ENCODE measurements around the gene GALT.

Gene GALT

GRCh38 chr9:34693560-34693959 lies 47.1 kb downstream of the GALT start:
- Histone ChIP-seq H3K4me1 (ENCODE audit: low read length) (no peaks in the 10 kb centered on the region), H3K4me3 (ENCODE audit: low read length) (no peak overlapping the region), H3F3A (ENCODE audit: insufficient read depth, low read length) (no peaks in the 10 kb centered on the region), H4K20me1 (ENCODE audit: insufficient read depth, low read length) (no peaks in the 10 kb centered on the region), H3K36me3 (replicated peaks; ENCODE audit: insufficient read depth, low read length) (no peaks in the 10 kb centered on the region), H3K27ac (ENCODE audit: low read length) (no peak overlapping the region), H3K4me2 (ENCODE audit: low read depth, low read length) (no peak overlapping the region), H3K27me3 (replicated peaks; ENCODE audit: insufficient read depth, low read length) (no peaks in the 10 kb centered on the region), H3K9me2 (replicated peaks; ENCODE audit: insufficient read depth, low read length) (no peaks in the 10 kb centered on the region), H3K9ac (ENCODE audit: low read length) (no peak overlapping the region), H3K79me2 (ENCODE audit: low read length) (no peaks in the 10 kb centered on the region), H3K9me3 (replicated peaks; ENCODE audit: insufficient read depth, low read length) (no peaks in the 10 kb centered on the region), H2AFZ (ENCODE audit: low read length) (no peak overlapping the region)
- DNase-seq = no peak
- TF ChIP-seq EZH2 (optimal IDR thresholded peaks at IDR 0.05; ENCODE audit: low read depth, low read length) = no peak

DNA sequence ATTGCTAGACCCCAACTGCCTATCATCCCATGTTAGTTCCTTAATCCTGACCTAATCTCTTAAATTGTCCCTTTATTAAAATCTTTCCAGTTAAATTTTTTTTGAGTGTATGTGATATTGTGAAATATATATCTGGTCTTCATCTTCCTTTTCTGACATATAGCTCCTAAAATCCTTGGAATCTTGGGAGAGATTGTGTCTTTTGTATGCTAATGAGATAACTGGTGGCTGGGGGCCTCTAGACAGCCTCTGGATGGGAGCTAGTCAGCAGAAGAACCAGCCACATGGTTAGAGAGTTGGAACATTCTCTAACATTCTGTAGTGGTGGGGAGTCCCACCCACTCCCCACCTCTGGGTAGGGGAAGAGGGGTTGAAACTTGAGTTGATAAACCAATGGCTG lies 48.3 kb downstream of the GALT start:
- H3K36me3 ChIP-seq (replicated peaks; ENCODE audit: insufficient read depth, low read length) = no peaks in the 10 kb centered on the region

More for the DNA sequence above, 48.3 kb downstream of the GALT start:
- Histone ChIP-seq H3K4me1 (ENCODE audit: low read length) (no peaks in the 10 kb centered on the region), H3K4me3 (ENCODE audit: low read length) (no peak overlapping the region), H3K27me3 (replicated peaks; ENCODE audit: insufficient read depth, low read length) (no peaks in the 10 kb centered on the region; the same call in 1 of the 2 replicates), H3K9me2 (replicated peaks; ENCODE audit: insufficient read depth, low read length) (no peaks in the 10 kb centered on the region), H3K9me3 (replicated peaks; ENCODE audit: insufficient read depth, low read length) (no peaks in the 10 kb centered on the region), H3K9ac (ENCODE audit: low read length) (no peak overlapping the region), H3K79me2 (ENCODE audit: low read length) (no peaks in the 10 kb centered on the region), H2AFZ (ENCODE audit: low read length) (no peak overlapping the region), H3K27ac (ENCODE audit: low read length) (no peak overlapping the region), H4K20me1 (ENCODE audit: insufficient read depth, low read length) (no peaks in the 10 kb centered on the region), H3F3A (ENCODE audit: insufficient read depth, low read length) (no peaks in the 10 kb centered on the region), H3K4me2 (ENCODE audit: low read depth, low read length) (no peak overlapping the region)
- no peak for TF ChIP-seq EZH2phosphoT487 (IDR thresholded peaks at IDR 0.05; ENCODE audit: low read length)
- no peak for TF ChIP-seq EZH2 (optimal IDR thresholded peaks at IDR 0.05; ENCODE audit: low read depth, low read length)
- no peak for TF ChIP-seq CTCF (IDR thresholded peaks at IDR 0.05; ENCODE audit: low read length)
- no peak for DNase-seq
